ENCODE data around the gene HDAC4. TPM values are rescaled to one million over a fixed set of nuclear protein-coding genes. Genes with fewer than 3 reads are reported as not detected.

HDAC4 gene
- total RNA-seq, 1 experiment from 2014 or later = 40.1 TPM

DNA sequence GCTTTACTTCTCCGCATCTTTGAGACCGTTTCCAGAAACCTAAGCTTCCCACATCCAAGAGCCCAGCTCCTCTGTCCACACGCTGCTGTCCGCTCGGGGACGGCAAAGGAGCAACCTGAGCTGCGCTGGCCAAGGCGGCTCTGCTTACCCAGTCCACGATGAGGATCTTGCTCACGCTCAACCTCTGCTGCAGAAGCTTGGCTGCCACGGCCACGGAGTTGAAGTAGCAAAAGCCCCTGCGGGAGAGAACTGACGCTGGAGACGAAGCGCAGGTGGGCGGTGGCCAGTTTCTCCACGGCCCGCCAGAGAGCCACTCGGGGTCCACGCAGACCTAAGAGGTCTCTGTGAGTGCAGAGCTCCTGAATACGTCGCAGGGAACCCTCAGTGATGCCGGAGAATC, 316.8 kb downstream of the HDAC4 start:
- no TSS peak for BruUV-seq (replicated peaks)
- Histone ChIP-seq H3K36me3 (ENCODE audit: control insufficient read depth, insufficient read depth, low read length) (no peaks in the 10 kb centered on the region), H3K9me3 (ENCODE audit: control insufficient read depth, insufficient read depth, low read depth, low read length) (no peaks in the 10 kb centered on the region), H3K27me3 (ENCODE audit: control insufficient read depth, insufficient read depth, low read length) (no peaks in the 10 kb centered on the region), H3K4me3 (ENCODE audit: low read depth in 2 of 2, low read length in 2 of 2) (no peak overlapping the region), H3K27ac (ENCODE audit: low read length) (no peak overlapping the region), H3K4me1 (ENCODE audit: control insufficient read depth, insufficient read depth, low read length) (no peaks in the 10 kb centered on the region)
- CTCF ChIA-PET = no interaction called here
- POLR2A ChIA-PET = no interaction called here
- TF ChIP-seq, protein P1, sequence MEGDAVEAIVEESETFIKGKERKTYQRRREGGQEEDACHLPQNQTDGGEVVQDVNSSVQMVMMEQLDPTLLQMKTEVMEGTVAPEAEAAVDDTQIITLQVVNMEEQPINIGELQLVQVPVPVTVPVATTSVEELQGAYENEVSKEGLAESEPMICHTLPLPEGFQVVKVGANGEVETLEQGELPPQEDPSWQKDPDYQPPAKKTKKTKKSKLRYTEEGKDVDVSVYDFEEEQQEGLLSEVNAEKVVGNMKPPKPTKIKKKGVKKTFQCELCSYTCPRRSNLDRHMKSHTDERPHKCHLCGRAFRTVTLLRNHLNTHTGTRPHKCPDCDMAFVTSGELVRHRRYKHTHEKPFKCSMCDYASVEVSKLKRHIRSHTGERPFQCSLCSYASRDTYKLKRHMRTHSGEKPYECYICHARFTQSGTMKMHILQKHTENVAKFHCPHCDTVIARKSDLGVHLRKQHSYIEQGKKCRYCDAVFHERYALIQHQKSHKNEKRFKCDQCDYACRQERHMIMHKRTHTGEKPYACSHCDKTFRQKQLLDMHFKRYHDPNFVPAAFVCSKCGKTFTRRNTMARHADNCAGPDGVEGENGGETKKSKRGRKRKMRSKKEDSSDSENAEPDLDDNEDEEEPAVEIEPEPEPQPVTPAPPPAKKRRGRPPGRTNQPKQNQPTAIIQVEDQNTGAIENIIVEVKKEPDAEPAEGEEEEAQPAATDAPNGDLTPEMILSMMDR (IDR thresholded peaks at IDR 0.05) = no peak
- TF ChIP-seq, protein P2, sequence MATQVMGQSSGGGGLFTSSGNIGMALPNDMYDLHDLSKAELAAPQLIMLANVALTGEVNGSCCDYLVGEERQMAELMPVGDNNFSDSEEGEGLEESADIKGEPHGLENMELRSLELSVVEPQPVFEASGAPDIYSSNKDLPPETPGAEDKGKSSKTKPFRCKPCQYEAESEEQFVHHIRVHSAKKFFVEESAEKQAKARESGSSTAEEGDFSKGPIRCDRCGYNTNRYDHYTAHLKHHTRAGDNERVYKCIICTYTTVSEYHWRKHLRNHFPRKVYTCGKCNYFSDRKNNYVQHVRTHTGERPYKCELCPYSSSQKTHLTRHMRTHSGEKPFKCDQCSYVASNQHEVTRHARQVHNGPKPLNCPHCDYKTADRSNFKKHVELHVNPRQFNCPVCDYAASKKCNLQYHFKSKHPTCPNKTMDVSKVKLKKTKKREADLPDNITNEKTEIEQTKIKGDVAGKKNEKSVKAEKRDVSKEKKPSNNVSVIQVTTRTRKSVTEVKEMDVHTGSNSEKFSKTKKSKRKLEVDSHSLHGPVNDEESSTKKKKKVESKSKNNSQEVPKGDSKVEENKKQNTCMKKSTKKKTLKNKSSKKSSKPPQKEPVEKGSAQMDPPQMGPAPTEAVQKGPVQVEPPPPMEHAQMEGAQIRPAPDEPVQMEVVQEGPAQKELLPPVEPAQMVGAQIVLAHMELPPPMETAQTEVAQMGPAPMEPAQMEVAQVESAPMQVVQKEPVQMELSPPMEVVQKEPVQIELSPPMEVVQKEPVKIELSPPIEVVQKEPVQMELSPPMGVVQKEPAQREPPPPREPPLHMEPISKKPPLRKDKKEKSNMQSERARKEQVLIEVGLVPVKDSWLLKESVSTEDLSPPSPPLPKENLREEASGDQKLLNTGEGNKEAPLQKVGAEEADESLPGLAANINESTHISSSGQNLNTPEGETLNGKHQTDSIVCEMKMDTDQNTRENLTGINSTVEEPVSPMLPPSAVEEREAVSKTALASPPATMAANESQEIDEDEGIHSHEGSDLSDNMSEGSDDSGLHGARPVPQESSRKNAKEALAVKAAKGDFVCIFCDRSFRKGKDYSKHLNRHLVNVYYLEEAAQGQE (IDR thresholded peaks at IDR 0.05; ENCODE audit: insufficient read depth in 1 of 2, low read depth in 2 of 2, low read length in 1 of 2) = no peak
- TF ChIP-seq SIN3A (IDR thresholded peaks at IDR 0.05; ENCODE audit: borderline replicate concordance, insufficient read depth, low read depth, low read length) = no peak
- TF ChIP-seq TCF7L2 (IDR thresholded peaks at IDR 0.05; ENCODE audit: low read depth, low read length) = no peak
- TF ChIP-seq POLR2AphosphoS5 (IDR thresholded peaks at IDR 0.05; ENCODE audit: low read depth, low read length) = no peak
- in situ Hi-C loops (cut with HindIII; ENCODE audit: low pct_unique_long_range_greater_than_20kb, low sequenced_read_pairs) (no loop called here), intact Hi-C loops (cut with micrococcal nuclease; ENCODE audit: unreplicated experiment) (no loop called here)
- DNase-seq (ENCODE audit: low read depth, low spot score) (no peak), ATAC-seq (no peak)

GRCh38 chr2:239082425-239082824, 318.4 kb downstream of the HDAC4 start:
- in situ Hi-C loops (cut with HindIII; ENCODE audit: low pct_unique_long_range_greater_than_20kb, low sequenced_read_pairs) (no loop called here), intact Hi-C loops (cut with micrococcal nuclease; ENCODE audit: unreplicated experiment) (no loop called here)
- Histone ChIP-seq H3K36me3 (ENCODE audit: control insufficient read depth, insufficient read depth, low read length) (no peaks in the 10 kb centered on the region), H3K9me3 (ENCODE audit: control insufficient read depth, insufficient read depth, low read depth, low read length) (no peaks in the 10 kb centered on the region), H3K27ac (ENCODE audit: low read length) (no peak overlapping the region), H3K4me1 (ENCODE audit: control insufficient read depth, insufficient read depth, low read length) (no peaks in the 10 kb centered on the region), H3K4me3 (ENCODE audit: low read depth in 2 of 2, low read length in 2 of 2) (no peak overlapping the region), H3K27me3 (ENCODE audit: control insufficient read depth, insufficient read depth, low read length) (no peaks in the 10 kb centered on the region)
- DNase-seq (ENCODE audit: low read depth, low spot score) (no peak), ATAC-seq (no peak)
- no TSS peak for BruUV-seq (replicated peaks)
- CTCF ChIA-PET = no interaction called here
- POLR2A ChIA-PET = no interaction called here
- TF ChIP-seq, protein P2 (IDR thresholded peaks at IDR 0.05; ENCODE audit: insufficient read depth in 1 of 2, low read depth in 2 of 2, low read length in 1 of 2) = no peak
- TF ChIP-seq SIN3A (IDR thresholded peaks at IDR 0.05; ENCODE audit: borderline replicate concordance, insufficient read depth, low read depth, low read length) (no peak), TCF7L2 (IDR thresholded peaks at IDR 0.05; ENCODE audit: low read depth, low read length) (no peak), POLR2AphosphoS5 (IDR thresholded peaks at IDR 0.05; ENCODE audit: low read depth, low read length) (no peak)
- TF ChIP-seq, protein P1 (IDR thresholded peaks at IDR 0.05) = no peak
